ENCODE measurements around the gene RHEB. TPM values are rescaled to one million over a fixed set of nuclear protein-coding genes. Genes with fewer than 3 reads are reported as not detected.
A peak's percentile ranks its signal among the peaks of the same experiment; 100 is the strongest.

RHEB gene
- total RNA-seq, 1 experiment from 2014 or later, result 156 TPM

- Histone ChIP-seq H3K4me1 (peaks cover 24% of the 10 kb centered on the region), H3K27me3 (replicated peaks; ENCODE audit: control insufficient read depth, insufficient read depth, low read length) (no peaks in the 10 kb centered on the region), H3K36me3 (ENCODE audit: control insufficient read depth, insufficient read depth, low read length) (peaks cover 4% of the 10 kb centered on the region), H3K9me3 (peaks cover 15% of the 10 kb centered on the region), H3K4me3 (ENCODE audit: low read depth, low read length) (no peak overlapping the region)
- H3K27me3 Mint-ChIP-seq (ENCODE audit: insufficient read depth, unreplicated experiment), result no peaks in the 10 kb centered on the region
- peak in 1 of 2 experiments; percentile 24 for DNase-seq
- TF ChIP-seq CTCF (IDR thresholded peaks at IDR 0.05; ENCODE audit: insufficient read depth in 1 of 2, low read depth in 1 of 2, low read length in 1 of 2, severe bottlenecking in 1 of 2, unreplicated experiment in 1 of 2), result no peak
- BruUV-seq (replicated peaks), result no TSS peak
- H3K36me3 Mint-ChIP-seq (ENCODE audit: insufficient read depth, unreplicated experiment), result peaks cover 79% of the 10 kb centered on the region
- H3K4me3 Mint-ChIP-seq (ENCODE audit: unreplicated experiment), result no peak overlapping the region
- peaks cover 23% of the 10 kb centered on the region for H3K9me3 Mint-ChIP-seq (ENCODE audit: unreplicated experiment)
- POLR2A ChIA-PET, result interaction anchor here (1.2 to 2.0 kb wide), 2 partner anchors 52 to 59 kb away, joined by 3 to 21 read pairs; partner anchors contain the start of gene RHEB
- H3K4me1 Mint-ChIP-seq (ENCODE audit: low read depth, unreplicated experiment), result peaks cover 19% of the 10 kb centered on the region
- CTCF ChIA-PET, result interaction anchor here (1.3 kb wide), 1 partner anchor 59 kb away, joined by 4 read pairs; the partner anchor contains the start of gene RHEB
- intact Hi-C loops (cut with micrococcal nuclease; ENCODE audit: unreplicated experiment), result loop anchor here (2.0 to 10.0 kb wide), 2 partner anchors 31 to 233 kb away; no protein-coding TSS in a partner anchor
- H3K27ac Mint-ChIP-seq (ENCODE audit: unreplicated experiment), result peak overlapping the region; percentile 96
Observed at GRCh38 chr7:151461096-151461941, 58.4 kb downstream of the RHEB start.

GRCh38 chr7:151460474-151460855 lies 59.2 kb downstream of the RHEB start:
- H3K9me3 Mint-ChIP-seq (ENCODE audit: unreplicated experiment), result peaks cover 23% of the 10 kb centered on the region
- H3K27ac Mint-ChIP-seq (ENCODE audit: unreplicated experiment), result peak overlapping the region; percentile 96
- intact Hi-C loops (cut with micrococcal nuclease; ENCODE audit: unreplicated experiment), result loop anchor here (1.0 to 10.0 kb wide), 5 partner anchors 32 to 234 kb away; no protein-coding TSS in a partner anchor
- H3K9me3 ChIP-seq, result peaks cover 15% of the 10 kb centered on the region
- H3K27me3 Mint-ChIP-seq (ENCODE audit: insufficient read depth, unreplicated experiment), result no peaks in the 10 kb centered on the region
- peak overlapping the region; percentile 78 for H3K4me3 Mint-ChIP-seq (ENCODE audit: unreplicated experiment)
- peaks cover 70% of the 10 kb centered on the region for H3K36me3 Mint-ChIP-seq (ENCODE audit: insufficient read depth, unreplicated experiment)
- no peaks in the 10 kb centered on the region for H3K27me3 ChIP-seq (replicated peaks; ENCODE audit: control insufficient read depth, insufficient read depth, low read length)
- peaks cover 24% of the 10 kb centered on the region for H3K4me1 ChIP-seq
- TF ChIP-seq CTCF (IDR thresholded peaks at IDR 0.05; ENCODE audit: insufficient read depth in 1 of 2, low read depth in 1 of 2, low read length in 1 of 2, severe bottlenecking in 1 of 2, unreplicated experiment in 1 of 2), result no peak
- ChIA-PET CTCF (interaction anchor here (0.6 to 1.2 kb wide), 3 partner anchors 58 to 160 kb away, joined by 3 to 5 read pairs (median 4); no protein-coding TSS in a partner anchor), POLR2A (interaction anchor here (1.1 to 2.0 kb wide), 6 partner anchors 31 to 183 kb away, joined by 3 to 21 read pairs (median 3); partner anchors contain the start of gene RHEB)
- peaks cover 19% of the 10 kb centered on the region for H3K4me1 Mint-ChIP-seq (ENCODE audit: low read depth, unreplicated experiment)
- H3K36me3 ChIP-seq (ENCODE audit: control insufficient read depth, insufficient read depth, low read length), result peaks cover 3% of the 10 kb centered on the region
- BruUV-seq (replicated peaks), result TSS peak; percentile 87
- peak; percentile 42 to 61 for DNase-seq
- H3K4me3 ChIP-seq (ENCODE audit: low read depth, low read length), result peak overlapping the region; percentile 15; the same call in 1 of the 2 replicates

Data from Caco-2 (cell line).